Skeletal muscle tissue (tissue), 4 donors: ENCODE measurements around the gene TGFB1I1. TPM values are rescaled to one million over a fixed set of nuclear protein-coding genes. Genes with fewer than 3 reads are reported as not detected.

Experiments used
- H3K27ac ChIP-seq: one replicate; pipeline ENCODE4 v1.7.0; 2013; ENCODE audit warnings: mild to moderate bottlenecking, low read depth, low read length, inconsistent platforms
- H3K27me3 ChIP-seq, 3 donors: one replicate each; pipeline ENCODE4 v1.7.0; 2013; ENCODE audit warnings: low read length in 3 of 3; ENCODE audit not compliant: control insufficient read depth in 3 of 3, insufficient read depth in 3 of 3
- H3K36me3 ChIP-seq, 3 donors: one replicate each; pipeline ENCODE4 v1.7.0; 2013; ENCODE audit warnings: low read length in 3 of 3; ENCODE audit not compliant: control insufficient read depth in 3 of 3, insufficient read depth in 3 of 3
- H3K4me1 ChIP-seq, 3 donors: one replicate each; pipeline ENCODE4 v1.7.0; 2013; ENCODE audit warnings: low read length in 3 of 3, mild to moderate bottlenecking in 3 of 3; ENCODE audit not compliant: control insufficient read depth in 3 of 3, insufficient read depth in 3 of 3
- H3K4me3 ChIP-seq, 3 donors: one replicate each; pipeline ENCODE4 v1.7.0; 2013; ENCODE audit warnings: low read length in 3 of 3
- H3K9ac ChIP-seq, 3 donors: one replicate each; pipeline ENCODE4 v1.7.0; 2013; ENCODE audit warnings: low read length in 3 of 3, mild to moderate bottlenecking in 3 of 3, moderate library complexity in 2 of 3, low read depth in 1 of 3
- H3K9me3 ChIP-seq, 3 donors: one replicate each; pipeline ENCODE4 v1.7.0; 2013; ENCODE audit warnings: low read length in 3 of 3; ENCODE audit not compliant: control insufficient read depth in 3 of 3
- total RNA-seq: library from RNA; depleted of rRNA; stranded (reverse); fragments of >200 nt; gene quantifications from one replicate; pipeline ENCODE4 v1.2.3, GENCODE V29; 2014
- donor health status: Osteomylitis.

TGFB1I1 gene
- total RNA-seq, 1 donor from 2014 or later: 30.8 TPM

DNA sequence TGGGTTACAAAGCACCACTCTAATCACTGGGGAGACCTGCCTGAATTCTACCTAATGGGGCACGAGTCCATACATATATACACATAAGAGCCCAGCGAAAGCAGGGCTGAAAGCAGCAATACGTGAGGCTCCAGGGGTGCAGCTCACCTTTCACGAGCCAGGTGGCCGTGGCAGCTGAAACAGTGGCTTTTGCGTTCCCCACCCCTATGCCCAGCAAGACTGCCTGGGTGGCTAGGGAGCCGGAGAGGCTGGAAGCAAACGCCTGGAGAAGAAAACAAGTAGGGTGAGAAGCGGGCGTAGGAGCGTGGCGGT lies 35.6 kb downstream of the TGFB1I1 start:
- H3K9ac ChIP-seq: peak overlapping the region; percentile 97 to 99 (median 98)
- H3K4me1 ChIP-seq: peaks cover 20 to 42% (median 24%) of the 10 kb centered on the region in 3 donors
- H3K27me3 ChIP-seq: no peaks in the 10 kb centered on the region
- H3K36me3 ChIP-seq: peaks cover 4 to 11% (median 11%) of the 10 kb centered on the region in 3 donors
- peak overlapping the region; percentile 80 to 99 (median 95) for H3K4me3 ChIP-seq
- H3K9me3 ChIP-seq: no peaks in the 10 kb centered on the region
- H3K27ac ChIP-seq: peak overlapping the region; percentile 82

DNA sequence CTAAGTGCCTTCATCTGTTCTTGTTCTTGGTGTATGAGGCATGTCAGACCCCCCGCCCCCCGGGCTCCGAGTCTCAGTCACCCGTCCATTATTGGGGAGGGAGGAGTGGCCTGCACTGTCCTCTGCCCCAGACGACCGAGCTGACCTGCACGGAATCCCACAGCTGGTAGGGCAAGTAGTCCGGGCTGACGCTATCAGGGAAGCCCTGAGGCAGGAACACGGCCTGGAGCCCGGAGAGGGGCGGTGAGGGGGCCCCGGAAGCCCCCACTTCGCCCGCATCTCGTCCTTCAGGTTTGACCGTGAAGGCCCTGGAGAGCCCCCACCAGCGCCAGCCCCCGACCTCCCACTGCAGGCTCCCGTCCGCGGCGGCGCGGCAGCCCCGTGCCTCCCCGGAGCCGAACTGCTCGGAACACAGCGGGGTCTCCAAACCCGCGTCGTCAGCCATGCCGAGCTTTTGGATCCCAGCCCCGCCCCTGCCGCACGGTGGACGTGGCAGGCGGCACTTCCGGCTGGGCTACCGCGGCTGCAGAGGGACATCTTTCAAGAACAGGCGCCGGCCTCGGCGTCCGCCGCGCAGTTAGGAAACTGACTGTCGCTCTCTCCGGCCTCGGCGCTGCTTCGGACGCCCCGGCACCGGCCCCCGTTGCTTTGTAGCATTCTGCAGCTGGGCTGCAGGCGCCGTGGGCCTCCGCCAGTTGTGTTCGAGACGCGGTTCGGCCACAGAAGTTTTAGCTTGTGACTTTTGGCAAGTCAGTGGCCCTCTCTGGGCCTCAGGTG lies 36.2 kb downstream of the TGFB1I1 start, which contains the start of gene RUSF1:
TSS of gene RUSF1 (minus strand) at position 463 of the 777 bp plus-strand sequence. CDS start at position 445, 18 bp downstream.
- Histone ChIP-seq H3K9me3 (no peaks in the 10 kb centered on the region), H3K27me3 (no peaks in the 10 kb centered on the region), H3K36me3 (peaks cover 4 to 11% (median 11%) of the 10 kb centered on the region in 3 donors), H3K9ac (peak within 1 kb of the TSS; percentile 97 to 99 (median 98)), H3K4me1 (peaks cover 18 to 42% (median 20%) of the 10 kb centered on the region in 3 donors), H3K27ac (peak within 1 kb of the TSS; percentile 82), H3K4me3 (peak within 1 kb of the TSS; percentile 80 to 99 (median 95))

DNA sequence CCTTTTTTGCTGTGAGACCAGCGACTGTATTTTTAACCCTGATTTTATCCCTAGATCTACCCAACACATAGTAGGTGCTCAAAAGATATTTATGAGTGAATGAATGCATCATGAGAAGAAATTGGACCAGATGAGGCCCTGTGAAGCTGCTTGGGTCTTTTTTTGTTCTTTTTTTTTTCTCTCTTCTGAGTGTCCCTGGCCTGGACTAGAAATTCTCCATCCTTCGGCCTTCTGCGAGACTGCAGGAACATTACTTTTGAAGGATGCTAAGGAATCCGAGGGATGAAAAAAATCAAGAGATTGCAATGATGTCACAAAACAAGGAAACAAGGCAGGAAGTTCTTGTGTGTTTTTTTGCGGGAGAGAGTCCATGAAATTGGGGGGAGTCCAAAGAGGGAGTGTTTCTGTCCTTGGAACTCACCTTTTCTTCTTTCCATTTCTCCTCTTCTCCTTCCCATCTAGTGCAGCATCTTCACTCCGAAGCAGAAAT lies 36.8 kb downstream of the TGFB1I1 start:
- Histone ChIP-seq H3K27me3 (no peaks in the 10 kb centered on the region), H3K9ac (peak overlapping the region; percentile 97 to 99 (median 98)), H3K4me3 (peak overlapping the region; percentile 80 to 99 (median 95)), H3K4me1 (peaks cover 18 to 42% (median 20%) of the 10 kb centered on the region in 3 donors), H3K36me3 (peaks cover 4 to 11% (median 11%) of the 10 kb centered on the region in 3 donors), H3K27ac (peak overlapping the region; percentile 82), H3K9me3 (no peaks in the 10 kb centered on the region)

DNA sequence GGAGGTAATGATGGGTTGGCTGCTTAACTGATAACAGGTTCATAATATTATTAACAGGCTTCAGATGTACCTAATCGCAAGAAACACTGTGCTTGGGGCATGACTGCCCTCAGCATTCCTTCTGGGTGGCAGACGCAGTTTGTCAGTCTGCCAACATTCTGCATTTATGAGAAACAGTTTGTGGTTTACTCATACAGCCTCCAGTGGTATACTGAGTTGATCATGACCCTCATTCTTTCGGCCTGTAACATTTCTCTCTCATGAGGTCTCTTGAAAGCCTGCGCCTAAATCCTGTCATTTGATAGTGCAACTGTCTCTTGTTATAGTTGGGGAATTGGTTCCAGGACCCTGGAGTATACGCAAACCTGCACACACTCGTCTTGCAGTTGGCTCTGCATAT lies 41.2 kb downstream of the TGFB1I1 start:
- Histone ChIP-seq H3K36me3 (no peaks in the 10 kb centered on the region), H3K9me3 (no peaks in the 10 kb centered on the region), H3K9ac (no peak overlapping the region), H3K4me1 (peaks cover 3 to 8% (median 6%) of the 10 kb centered on the region in 3 donors), H3K4me3 (no peak overlapping the region), H3K27me3 (peaks cover 0 to 2% (median 0%) of the 10 kb centered on the region in 3 donors), H3K27ac (no peak overlapping the region)

DNA sequence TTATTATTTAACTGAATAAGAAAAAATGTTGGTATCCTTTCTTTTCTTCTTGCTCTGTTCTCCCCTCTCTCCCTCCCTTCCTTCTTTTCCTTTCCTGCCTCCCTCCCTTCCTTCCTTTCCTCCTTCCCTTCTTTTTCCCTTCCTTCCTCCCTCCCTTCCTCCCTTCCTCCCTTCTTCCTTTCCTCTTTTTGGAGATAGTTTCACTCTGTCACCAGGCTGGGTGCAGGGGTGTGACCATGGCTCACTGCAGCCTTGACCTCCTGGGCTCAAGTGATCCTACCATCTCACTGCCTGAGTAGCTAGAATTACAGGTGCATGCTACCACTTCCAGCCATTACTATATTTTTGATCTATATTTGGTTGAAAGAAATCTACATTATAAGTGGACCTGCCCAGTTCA lies 41.9 kb downstream of the TGFB1I1 start:
- H3K9ac ChIP-seq: no peak overlapping the region
- H3K27ac ChIP-seq: no peak overlapping the region
- H3K36me3 ChIP-seq: no peaks in the 10 kb centered on the region
- no peak overlapping the region for H3K4me3 ChIP-seq
- H3K9me3 ChIP-seq: no peaks in the 10 kb centered on the region
- H3K27me3 ChIP-seq: peaks cover 0 to 2% (median 0%) of the 10 kb centered on the region in 3 donors
- peaks cover 3 to 8% (median 6%) of the 10 kb centered on the region in 3 donors for H3K4me1 ChIP-seq

DNA sequence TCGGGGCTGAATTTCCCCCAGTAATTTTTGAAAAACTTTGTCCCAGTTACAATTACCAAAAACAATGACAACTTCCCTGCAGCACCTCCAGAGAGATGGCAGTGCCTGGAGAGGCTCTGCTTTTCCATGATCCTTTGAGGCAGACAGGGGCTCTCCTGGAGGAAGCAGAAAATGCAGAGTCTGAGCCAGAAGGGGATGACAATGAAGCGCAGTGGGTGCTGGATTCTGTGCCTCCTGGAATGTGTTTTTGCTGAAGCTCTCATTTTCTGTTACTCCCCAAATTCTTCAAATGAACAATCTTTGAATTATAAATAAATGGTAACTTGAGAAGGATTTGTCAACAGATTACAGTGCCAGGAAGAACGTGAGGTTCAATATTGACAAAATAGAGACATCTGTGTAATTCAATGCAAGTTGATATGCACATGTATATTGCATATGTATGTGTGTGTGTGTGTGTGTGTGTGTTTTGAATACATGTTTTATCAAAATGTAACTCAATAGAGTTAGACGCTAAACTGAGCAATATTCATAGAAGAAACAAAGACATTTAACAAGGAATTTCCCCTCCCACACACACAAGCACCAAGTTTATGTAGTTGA lies 45.9 kb downstream of the TGFB1I1 start:
- Histone ChIP-seq H3K9ac (no peak overlapping the region), H3K4me1 (no peaks in the 10 kb centered on the region), H3K27ac (no peak overlapping the region), H3K36me3 (no peaks in the 10 kb centered on the region), H3K9me3 (no peaks in the 10 kb centered on the region), H3K4me3 (no peak overlapping the region), H3K27me3 (peaks cover 0 to 2% (median 0%) of the 10 kb centered on the region in 3 donors)

DNA sequence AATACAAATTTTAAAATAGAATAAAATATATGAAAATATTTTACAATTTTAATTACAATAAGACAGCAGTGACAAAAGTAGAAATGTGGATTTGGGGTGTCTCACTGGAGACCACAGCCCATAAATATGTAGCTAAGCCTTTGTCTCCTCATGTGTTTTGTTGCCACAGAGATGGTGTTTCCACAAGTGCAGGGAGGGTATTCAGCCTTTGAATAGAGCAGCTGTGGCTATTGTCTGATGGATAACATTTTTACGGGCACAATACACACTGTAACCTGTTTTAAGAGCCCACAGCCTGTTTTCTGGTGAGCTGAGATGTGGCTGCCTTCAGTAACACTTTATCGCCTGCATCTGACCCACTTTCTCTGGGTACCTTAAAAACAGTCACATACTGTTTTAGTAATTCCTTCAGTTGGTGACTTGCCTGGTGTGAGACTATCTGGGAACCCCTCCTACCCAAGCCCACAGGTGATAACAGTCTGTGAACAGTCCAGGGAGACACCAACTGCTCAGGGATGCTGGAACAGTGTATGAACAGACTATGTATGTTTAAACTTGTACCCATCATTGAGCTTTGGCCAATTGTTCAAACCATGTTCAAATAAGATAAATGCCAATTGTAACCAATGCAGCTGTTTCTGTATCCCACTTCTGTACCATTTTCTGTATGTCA lies 47.9 kb downstream of the TGFB1I1 start:
- Histone ChIP-seq H3K27me3 (peaks cover 0 to 6% (median 3%) of the 10 kb centered on the region in 3 donors), H3K9ac (no peak overlapping the region), H3K4me1 (no peaks in the 10 kb centered on the region), H3K27ac (no peak overlapping the region), H3K36me3 (no peaks in the 10 kb centered on the region), H3K4me3 (no peak overlapping the region), H3K9me3 (no peaks in the 10 kb centered on the region)

DNA sequence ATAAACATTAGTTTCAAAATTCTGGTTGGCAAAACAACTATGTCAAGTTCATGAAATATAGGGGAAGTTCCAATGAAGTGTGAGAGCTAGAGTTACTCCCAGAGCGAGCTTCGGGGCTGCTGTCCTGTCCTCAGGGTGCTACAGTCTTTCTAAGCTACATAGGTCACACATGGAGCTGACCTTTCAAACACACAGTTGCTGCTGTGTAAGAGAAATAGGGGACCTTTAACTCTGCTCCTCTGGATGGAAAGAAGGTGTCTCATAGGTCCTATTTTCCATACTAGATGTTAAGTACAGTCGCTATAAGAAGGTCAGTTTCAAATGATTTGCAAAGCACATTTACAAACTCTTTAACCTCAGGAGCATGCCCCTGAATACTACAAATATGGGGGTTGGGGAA lies 49.4 kb downstream of the TGFB1I1 start:
- no peak overlapping the region for H3K9ac ChIP-seq
- no peak overlapping the region for H3K27ac ChIP-seq
- no peaks in the 10 kb centered on the region for H3K36me3 ChIP-seq
- H3K9me3 ChIP-seq: no peaks in the 10 kb centered on the region
- H3K4me1 ChIP-seq: no peaks in the 10 kb centered on the region
- H3K4me3 ChIP-seq: no peak overlapping the region
- peaks cover 0 to 4% (median 3%) of the 10 kb centered on the region in 3 donors for H3K27me3 ChIP-seq

DNA sequence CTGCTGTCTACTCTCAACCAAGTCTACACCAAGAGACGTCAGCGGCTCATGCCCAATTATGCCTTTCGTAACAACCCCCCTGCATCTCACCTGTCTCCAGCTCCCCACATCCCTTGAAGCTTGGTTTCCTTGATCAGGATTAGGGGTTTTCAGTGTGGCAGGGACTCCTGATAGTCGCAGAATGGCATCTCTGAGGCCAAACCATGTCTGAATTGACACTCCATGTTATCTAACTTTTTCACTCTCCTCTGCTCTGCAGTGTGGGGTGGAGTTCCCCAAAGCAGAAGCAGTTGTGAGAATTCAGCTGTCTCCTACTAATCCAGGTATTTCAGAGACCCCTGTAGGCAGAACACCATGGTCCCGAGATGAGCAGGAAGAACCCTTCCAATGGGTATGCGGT lies 50.1 kb downstream of the TGFB1I1 start:
- Histone ChIP-seq H3K4me1 (no peaks in the 10 kb centered on the region), H3K27me3 (peaks cover 0 to 4% (median 3%) of the 10 kb centered on the region in 3 donors), H3K9ac (no peak overlapping the region), H3K36me3 (no peaks in the 10 kb centered on the region), H3K27ac (no peak overlapping the region), H3K4me3 (no peak overlapping the region), H3K9me3 (no peaks in the 10 kb centered on the region)
